GM13976 (cell line): ENCODE data around the gene GPR162.

Experiments used
- DNase-seq: peaks from one replicate; pipeline ENCODE4 v3.0.0; 2012; ENCODE audit warnings: low spot score
- CTCF ChIP-seq: IDR thresholded peaks from 2 replicates; pipeline ENCODE4 v1.5.1; 2012; ENCODE audit warnings: borderline replicate concordance, mild to moderate bottlenecking; ENCODE audit not compliant: insufficient read depth; ENCODE audit errors: extremely low read depth, missing control alignments, control extremely low read depth
- in situ Hi-C: fragments of 300-500 bp; cut with MboI; formaldehyde crosslinking; loops from one replicate; pipeline ENCODE4 v1.12.0; 2022; ENCODE audit warnings: low sequenced_read_pairs, mixed read lengths, inconsistent platforms; ENCODE audit not compliant: unreplicated experiment

GPR162 gene

GRCh38 chr12:6775185-6776174 is 46.1 kb upstream of the GPR162 start:
- no peak for TF ChIP-seq CTCF
- no peak for DNase-seq
- in situ Hi-C loops, result no loop called here

- in situ Hi-C loops, result no loop called here
- TF ChIP-seq CTCF, result no peak
- DNase-seq, result no peak
Observed at GRCh38 chr12:6777386-6777785, 44.2 kb upstream of the GPR162 start.

- DNase-seq, result no peak
- in situ Hi-C loops, result no loop called here
- TF ChIP-seq CTCF, result no peak
Observed at GRCh38 chr12:6778217-6778573, 43.4 kb upstream of the GPR162 start.

GRCh38 chr12:6778574-6779550 is 42.8 kb upstream of the GPR162 start:
- peak; percentile 86 for DNase-seq
- in situ Hi-C loops, result no loop called here
- peak; percentile 95 for TF ChIP-seq CTCF

GRCh38 chr12:6779708-6780432 is 41.8 kb upstream of the GPR162 start:
- in situ Hi-C loops, result loop anchor here (5.0 kb wide), 1 partner anchor 37 kb away; no protein-coding TSS in a partner anchor
- TF ChIP-seq CTCF, result no peak
- no peak for DNase-seq

- DNase-seq, result no peak
- in situ Hi-C loops, result loop anchor here (5.0 kb wide), 1 partner anchor 37 kb away; no protein-coding TSS in a partner anchor
- TF ChIP-seq CTCF, result no peak
Observed at GRCh38 chr12:6780573-6780972, 41.0 kb upstream of the GPR162 start.
